ENCODE results near the gene ZNF683.
"Not testable (repeated sequence)": the region's sequence is repeated elsewhere in the genome, so short reads cannot be mapped to it uniquely, and the experiment has no call there.

Gene ZNF683

GRCh38 chr1:26372611-26373010 is at the start of gene ZNF683:
Gene ZNF683 (minus strand): TSS chr1:26372750. CDS start chr1:26368571, 4,179 bp downstream.
- not testable (repeated sequence) for DNase-seq

- no peak for DNase-seq
These were observed 46.9 kb upstream of the ZNF683 start for GRCh38 chr1:26419494-26419893.

GRCh38 chr1:26418865-26419349 is 46.4 kb upstream of the ZNF683 start:
- DNase-seq: no peak

GRCh38 chr1:26417111-26417759 is 44.7 kb upstream of the ZNF683 start:
- DNase-seq: peak; percentile 79

GRCh38 chr1:26413031-26413430 is 40.5 kb upstream of the ZNF683 start:
- no peak for DNase-seq

- DNase-seq: no peak
These were observed 39.8 kb upstream of the ZNF683 start for GRCh38 chr1:26412180-26412840.

- no peak for DNase-seq
These were observed 39.1 kb upstream of the ZNF683 start for GRCh38 chr1:26411624-26412074.

GRCh38 chr1:26410706-26411623 is 38.4 kb upstream of the ZNF683 start, which contains the start of gene LIN28A:
Gene LIN28A (plus strand): TSS chr1:26410817. CDS start chr1:26410892, 75 bp downstream.
- no peak for DNase-seq

- no peak for DNase-seq
These were observed 36.7 kb upstream of the ZNF683 start for GRCh38 chr1:26409191-26409807.

- peak; percentile 66 for DNase-seq
These were observed 36.1 kb upstream of the ZNF683 start for GRCh38 chr1:26408604-26409003.

GRCh38 chr1:26405281-26405915 is 32.8 kb upstream of the ZNF683 start:
- no peak for DNase-seq

- no peak for DNase-seq
These were observed 32.1 kb upstream of the ZNF683 start for GRCh38 chr1:26404641-26405040.

- no peak for DNase-seq
These were observed 31.1 kb upstream of the ZNF683 start for GRCh38 chr1:26403656-26404055.

- no peak for DNase-seq
These were observed 29.3 kb upstream of the ZNF683 start for GRCh38 chr1:26401891-26402290.

- no peak for DNase-seq
These were observed 26.5 kb upstream of the ZNF683 start for GRCh38 chr1:26399034-26399433.

- no peak for DNase-seq
These were observed 23.2 kb upstream of the ZNF683 start for GRCh38 chr1:26395754-26396153.

- DNase-seq: no peak
These were observed 18.9 kb upstream of the ZNF683 start for GRCh38 chr1:26391450-26391849.

GRCh38 chr1:26389604-26390247 is 17.2 kb upstream of the ZNF683 start:
- no peak for DNase-seq

GRCh38 chr1:26388791-26389445 is 16.4 kb upstream of the ZNF683 start:
- no peak for DNase-seq

GRCh38 chr1:26387447-26387846 is 14.9 kb upstream of the ZNF683 start:
- DNase-seq: no peak

GRCh38 chr1:26385063-26385462 is 12.5 kb upstream of the ZNF683 start:
- DNase-seq: not testable (repeated sequence)
